SIG-M5 treated with dmso at 0.1 percent for 504 hours (cell line): ENCODE measurements around the gene CISH.

ENCODE experiments used
- DNase-seq: peaks from one replicate; lab custom pipeline; 2025; ENCODE audit not compliant: unreplicated experiment; lab: John Stamatoyannopoulos, UW

Gene CISH

DNA sequence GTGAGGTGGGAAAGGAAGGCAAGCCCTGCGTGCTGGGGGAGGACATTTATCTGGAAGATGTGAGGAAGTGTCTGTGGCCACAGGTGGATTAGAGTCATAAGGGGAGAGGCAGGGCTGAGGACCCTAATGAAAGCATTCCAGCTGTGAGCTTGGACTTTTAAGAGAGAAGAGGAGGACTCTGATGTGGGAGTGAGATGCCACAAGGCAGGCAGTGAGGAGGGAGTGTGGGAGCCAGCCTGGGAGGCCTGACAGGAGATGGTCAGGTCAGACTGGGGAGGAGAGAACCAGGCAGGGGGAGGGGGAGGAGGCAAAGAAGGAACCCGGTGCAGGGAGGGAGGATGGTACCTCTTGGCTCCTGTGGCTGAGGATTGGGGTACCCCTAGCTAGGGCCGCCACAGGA, 26.4 kb upstream of the CISH start:
- DNase-seq = no peak

DNA sequence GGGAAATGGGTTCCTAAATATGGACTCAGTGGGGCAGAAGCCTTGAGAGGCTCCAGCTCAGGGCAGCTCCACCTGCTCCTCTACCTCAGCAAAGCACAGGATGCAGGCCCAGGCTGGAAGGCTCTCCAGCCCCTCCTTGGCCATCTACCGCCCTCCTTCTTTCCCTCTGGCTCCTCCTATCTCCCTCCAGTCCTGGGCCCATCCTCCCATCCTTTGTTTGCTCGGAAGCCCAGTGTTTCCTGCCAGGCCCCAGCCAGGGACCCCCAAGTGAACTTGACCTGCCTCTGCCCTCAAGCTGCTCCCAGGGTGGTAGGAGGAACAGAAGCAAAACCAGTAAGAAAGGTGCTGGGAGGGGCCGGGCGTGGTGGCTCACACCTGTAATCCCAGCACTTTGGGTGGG, 25.4 kb upstream of the CISH start:
- DNase-seq = no peak

GRCh38 chr3:50635066-50635465, 23.5 kb upstream of the CISH start:
- no peak for DNase-seq

- peak; percentile 18 for DNase-seq
Measured at GRCh38 chr3:50633230-50633790, 21.7 kb upstream of the CISH start.

- peak; percentile 74 for DNase-seq
Measured at GRCh38 chr3:50632450-50632849, 20.9 kb upstream of the CISH start.

GRCh38 chr3:50630877-50631276, 19.3 kb upstream of the CISH start:
- DNase-seq = no peak

GRCh38 chr3:50630394-50630793, 18.8 kb upstream of the CISH start:
- no peak for DNase-seq

- no peak for DNase-seq
Measured at GRCh38 chr3:50628601-50629000, 17.0 kb upstream of the CISH start.

DNA sequence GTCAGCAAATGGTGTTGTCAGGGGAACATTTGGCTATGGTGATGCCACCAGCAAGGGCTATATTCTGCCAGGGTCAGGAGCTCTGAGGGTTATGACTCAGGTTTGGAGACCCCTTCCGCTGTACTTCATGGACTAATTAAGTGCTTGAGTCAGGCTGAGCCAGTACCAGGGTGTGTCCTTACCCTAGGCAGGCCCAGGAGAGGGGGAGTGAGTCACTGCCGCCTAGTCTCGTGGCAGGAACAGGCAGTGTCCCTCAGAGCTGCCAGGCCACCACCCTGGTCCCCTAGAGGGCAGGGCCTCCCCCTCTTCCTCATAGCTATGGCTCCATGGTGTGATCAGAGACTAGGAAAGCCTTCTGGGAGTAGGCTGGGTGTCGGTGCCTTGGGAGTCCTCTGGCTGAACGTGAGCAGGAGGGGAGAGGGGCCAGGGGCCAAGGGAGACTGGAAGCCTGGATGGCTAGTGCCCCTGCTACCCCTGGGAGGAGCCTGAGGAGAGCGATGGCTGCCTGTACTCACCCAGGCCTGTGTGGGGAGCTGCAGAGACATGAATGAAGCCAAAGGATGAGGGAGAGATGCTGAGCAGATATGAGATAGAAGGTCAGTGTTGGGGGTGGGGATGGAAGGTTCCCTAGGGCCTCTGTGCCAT, 16.0 kb upstream of the CISH start:
- peak; percentile 31 for DNase-seq

DNA sequence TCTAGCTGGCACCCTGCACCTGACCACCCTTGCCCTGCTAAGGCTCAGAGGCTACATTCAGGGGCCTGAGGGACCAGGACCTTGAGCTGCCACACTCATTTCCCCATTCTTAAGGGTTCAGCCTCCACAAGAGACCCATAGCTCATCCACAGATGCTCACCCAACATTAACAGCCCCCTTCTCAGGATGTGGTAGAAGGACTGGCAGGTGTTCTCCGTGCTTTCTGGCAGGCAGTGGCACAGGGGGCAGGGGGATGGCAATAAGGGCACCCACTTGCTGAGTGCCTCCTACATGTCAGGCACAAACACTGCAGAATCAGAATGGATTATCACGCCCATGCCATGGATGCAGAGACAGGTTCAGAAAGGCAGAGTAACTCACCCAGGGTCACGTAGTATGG, 14.8 kb upstream of the CISH start:
- no peak for DNase-seq

DNA sequence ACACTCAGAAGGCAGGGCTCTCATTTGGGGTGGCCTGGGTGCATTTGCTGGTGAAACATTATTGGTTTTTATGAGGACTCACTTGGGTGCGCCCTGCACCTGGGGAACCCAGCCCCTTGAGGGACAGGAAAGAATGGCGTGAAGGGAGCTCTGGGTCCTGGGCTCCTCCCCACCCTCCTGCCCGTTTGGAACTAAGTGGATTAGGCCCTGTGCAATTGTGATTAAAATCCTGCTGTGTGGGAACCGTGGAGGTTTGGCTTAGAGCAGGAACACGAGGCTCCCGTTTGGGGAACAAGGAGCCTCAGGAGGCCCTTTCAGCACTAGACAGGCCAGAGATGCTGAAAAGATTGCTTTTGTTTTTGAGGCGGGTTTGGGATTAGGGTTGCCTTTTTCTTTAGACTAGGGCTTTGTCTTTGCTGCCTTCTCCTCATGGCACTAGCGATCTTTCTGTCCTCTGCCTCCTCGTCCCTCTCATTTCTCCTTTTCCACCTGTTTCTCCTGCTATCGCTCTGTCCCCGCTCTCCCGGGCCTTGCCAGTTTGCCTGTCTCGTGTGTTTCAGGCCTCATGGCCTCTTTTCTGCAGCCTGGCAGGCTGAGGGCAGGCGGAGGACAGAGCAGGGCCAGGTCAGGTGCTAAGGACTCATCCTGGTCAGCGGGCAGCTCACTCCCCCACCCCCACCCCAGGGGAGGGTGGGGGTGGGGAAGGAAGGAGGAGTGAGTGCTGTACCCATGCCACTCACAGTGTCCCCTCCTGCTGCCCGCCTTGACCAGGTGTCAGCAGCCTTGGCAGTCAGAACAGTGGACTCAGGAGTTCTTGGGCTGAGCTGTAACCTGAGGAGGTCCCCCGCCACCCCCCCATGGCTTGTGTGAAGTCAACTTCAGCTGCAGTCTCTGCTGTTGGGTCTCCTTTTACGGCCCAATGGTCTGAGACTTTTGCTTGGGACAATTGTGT, 13.9 kb upstream of the CISH start:
- DNase-seq = no peak

DNA sequence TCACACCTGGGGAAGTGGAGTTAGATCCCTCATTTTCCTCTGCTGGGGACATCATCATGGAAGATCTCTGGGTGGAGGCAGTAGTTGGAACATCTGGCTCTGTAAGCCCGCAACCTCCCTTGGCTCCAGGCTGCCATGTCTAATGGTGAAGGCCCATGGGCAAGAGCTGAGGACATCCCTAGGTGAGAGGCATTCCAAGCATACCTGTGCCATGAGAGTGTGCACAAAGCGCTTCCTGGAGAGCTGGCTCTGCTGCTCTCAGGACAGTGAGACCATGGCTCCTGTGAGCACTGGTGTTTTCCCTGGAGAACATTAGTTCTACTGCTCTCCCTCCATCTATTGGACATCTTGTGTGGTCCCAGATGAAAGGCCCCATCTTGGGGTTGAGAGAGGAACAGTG, 13.1 kb upstream of the CISH start:
- DNase-seq = no peak

DNA sequence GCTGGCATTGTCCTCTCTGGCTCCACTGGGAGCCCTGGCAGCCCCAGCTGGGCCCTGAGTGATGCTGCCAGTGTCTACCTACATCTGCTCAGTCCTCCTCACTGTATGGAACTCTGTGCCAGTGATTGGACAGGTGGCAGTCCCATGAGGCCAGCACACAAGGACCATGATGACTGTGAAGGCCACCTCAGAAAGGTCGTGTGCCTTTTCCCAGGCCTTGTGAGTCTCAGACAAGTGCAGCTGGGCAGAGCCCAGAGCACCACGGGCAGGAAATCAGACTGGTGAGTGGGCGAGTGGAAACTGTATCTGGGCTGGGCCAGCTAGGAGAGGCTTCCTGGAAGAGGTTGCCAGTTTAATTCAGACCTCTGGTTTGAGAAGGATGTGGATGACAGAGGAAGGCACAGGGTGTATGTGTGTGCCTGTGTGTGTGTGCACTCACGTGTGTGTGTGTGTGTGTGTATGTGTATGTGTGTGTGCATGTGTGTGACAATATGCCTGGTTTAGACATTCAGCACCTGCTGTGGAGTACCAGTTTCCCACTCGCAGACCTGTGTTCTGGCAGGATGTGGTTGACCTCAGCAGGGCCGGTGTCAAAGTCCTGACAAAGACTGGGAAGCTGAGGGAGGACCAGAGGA, 12.4 kb upstream of the CISH start:
- no peak for DNase-seq

- no peak for DNase-seq
Measured at GRCh38 chr3:50622881-50623280, 11.3 kb upstream of the CISH start.

- DNase-seq = peak; percentile 41
Measured at GRCh38 chr3:50620820-50621219, 9.2 kb upstream of the CISH start.

DNA sequence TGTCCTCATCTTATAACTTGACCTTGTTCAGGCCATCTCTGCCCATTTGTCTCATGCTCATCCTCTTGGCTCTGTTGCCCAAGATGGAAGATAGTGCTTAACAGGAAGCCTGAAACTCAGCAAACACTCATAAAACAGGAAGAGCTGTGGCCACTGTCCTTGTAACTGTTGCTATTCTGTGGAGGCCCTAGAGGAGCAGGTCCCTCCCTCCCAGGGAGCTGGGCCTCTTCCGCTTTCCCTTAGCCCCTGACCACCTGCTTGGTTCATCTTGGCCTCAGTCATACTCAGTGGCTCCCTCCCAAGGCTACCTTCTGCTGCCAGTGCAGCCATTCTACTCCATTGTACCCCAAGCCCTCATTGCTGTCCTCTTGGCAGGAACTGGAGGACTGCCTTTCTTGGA, 8.8 kb upstream of the CISH start:
- peak; percentile 98 for DNase-seq

DNA sequence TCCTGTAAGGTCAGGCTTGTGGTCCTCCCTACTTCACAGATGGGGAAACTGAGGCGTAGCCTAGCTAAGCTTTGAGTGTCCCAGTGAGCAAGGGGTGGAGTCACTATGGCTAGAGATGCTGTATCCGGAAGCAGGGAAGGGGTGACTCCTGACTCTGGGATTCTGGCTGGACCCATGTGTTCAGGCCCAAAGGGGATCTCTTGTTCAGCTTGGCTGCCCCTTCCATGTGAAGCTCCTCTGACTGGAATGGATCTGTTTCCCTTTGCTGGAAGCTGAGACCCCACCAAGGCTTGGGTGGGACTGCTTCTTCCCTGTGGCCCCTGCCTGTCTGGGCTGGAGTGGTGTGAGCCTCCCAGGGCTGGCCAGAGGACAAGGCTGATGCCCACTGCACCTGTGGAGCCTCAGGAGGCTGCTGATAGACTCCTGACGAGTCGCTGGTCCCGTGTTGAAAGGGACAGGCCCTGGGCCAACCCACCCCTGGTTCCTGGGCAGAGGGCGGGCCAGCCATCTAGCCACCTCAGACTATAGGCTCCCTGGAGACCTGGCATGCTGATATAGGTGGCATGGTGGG, 6.4 kb upstream of the CISH start:
- no peak for DNase-seq

DNA sequence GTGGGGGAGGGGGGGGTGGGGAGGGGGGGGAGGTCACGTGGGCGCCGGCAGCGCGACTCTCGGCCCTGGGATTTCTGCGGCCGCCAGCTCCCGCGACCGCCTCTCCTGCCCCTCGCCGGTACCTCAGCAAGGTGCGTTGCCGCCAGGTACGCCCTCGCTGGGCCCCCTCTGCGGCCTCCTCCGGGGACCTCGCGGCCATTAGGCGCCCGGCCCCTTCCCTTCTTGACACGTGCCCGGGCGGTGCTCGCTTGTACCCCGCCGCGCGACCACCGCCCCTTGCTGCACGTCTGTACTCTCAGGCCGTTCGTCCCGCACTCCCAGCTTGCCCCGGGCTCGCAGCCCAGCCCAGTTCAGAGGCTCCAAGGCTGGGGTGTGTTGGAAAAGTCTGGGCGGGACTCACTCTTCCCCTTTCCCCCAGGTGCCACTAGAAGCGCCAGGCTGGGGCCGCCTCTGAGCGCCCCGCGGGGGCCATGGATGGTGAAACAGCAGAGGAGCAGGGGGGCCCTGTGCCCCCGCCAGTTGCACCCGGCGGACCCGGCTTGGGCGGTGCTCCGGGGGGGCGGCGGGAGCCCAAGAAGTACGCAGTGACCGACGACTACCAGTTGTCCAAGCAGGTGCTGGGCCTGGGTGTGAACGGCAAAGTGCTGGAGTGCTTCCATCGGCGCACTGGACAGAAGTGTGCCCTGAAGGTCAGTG, 5.7 kb upstream of the CISH start, which contains the start of gene MAPKAPK3:
TSS of gene MAPKAPK3 (plus strand) at position 56 of the 696 bp plus-strand sequence. CDS start at position 471, 415 bp downstream.
- peak; percentile 73 for DNase-seq

GRCh38 chr3:50616770-50617095, 5.2 kb upstream of the CISH start:
- peak; percentile 97 for DNase-seq

- DNase-seq = peak; percentile 97
Measured at GRCh38 chr3:50616003-50616769, 4.6 kb upstream of the CISH start.
